Left lung (tissue), 10 donors: Measurements from ENCODE around the gene SLC38A8. TPM values are rescaled to one million over a fixed set of nuclear protein-coding genes. Genes with fewer than 3 reads are reported as not detected.
A peak's percentile ranks its signal among the peaks of the same experiment; 100 is the strongest.

Source experiments
- ATAC-seq: fragments of 200-7000 bp; cut with Tn5 transposase; one replicate; pipeline ENCODE4 v1.9.1; 2020; ENCODE audit warnings: moderate library complexity
- DNase-seq, 4 donors: peaks; one replicate each; pipeline ENCODE4 v3.0.0-alpha.2; 2013 to 2020
- H3K27ac ChIP-seq, 2 donors: fragments of 200-600 bp; sonication (generic) in 1 of 2; one replicate each; pipeline versions ENCODE4 v1.5.0 to v1.8.0; 2020 to 2021
- H3K27me3 ChIP-seq, 2 donors: fragments of 200-600 bp; sonication (generic) in 1 of 2; one replicate each; pipeline versions ENCODE4 v1.5.0 to v1.8.0; 2020 to 2021
- H3K36me3 ChIP-seq, 2 donors: fragments of 200-600 bp; sonication (generic) in 1 of 2; one replicate each; pipeline versions ENCODE4 v1.5.0 to v1.8.0; 2020 to 2021
- H3K4me1 ChIP-seq, 2 donors: fragments of 200-600 bp; one replicate each; pipeline ENCODE4 v1.8.0; 2021
- H3K4me3 ChIP-seq, 2 donors: fragments of 200-600 bp; sonication (generic) in 1 of 2; one replicate each; pipeline versions ENCODE4 v1.5.0 to v1.8.0; 2020 to 2021; ENCODE audit warnings: mild to moderate bottlenecking in 1 of 2
- H3K9me3 ChIP-seq, 2 donors: fragments of 200-600 bp; sonication (generic) in 1 of 2; one replicate each; pipeline versions ENCODE4 v1.5.0 to v1.8.0; 2020 to 2021
- CTCF ChIP-seq, 2 donors: fragments of 200-600 bp; sonication (generic) in 1 of 2; IDR thresholded peaks; one replicate each; pipeline versions ENCODE4 v1.5.0 to v1.8.0; 2021; ENCODE audit warnings: antibody characterized with exemption in 2 of 2
- intact Hi-C, 2 donors: fragments of 100-400 bp; cut with DNase I; formaldehyde crosslinking; loops; one replicate each; pipeline versions ENCODE4 v1.11.2 to v1.14.2; 2022
- polyA plus RNA-seq, 6 donors: library from polyadenylated mRNA; unstranded; fragments of 120-200 nt; gene quantifications; one replicate each; pipeline ENCODE4 v1.2.1, GENCODE V29; 2013; ENCODE audit not compliant: insufficient read length in 6 of 6
- total RNA-seq, 2 donors: library from RNA; stranded (reverse); fragmentation: NEBNext Ultra II Directional; extraction: Animal tissue kit (Norgen Biotek cat#: 25700); gene quantifications; one replicate each; pipeline ENCODE4 v1.2.1, GENCODE V29; 2021
- donor health status: DM: no; HTN: yes; CAD: no.
- donor health status: DM: no; HTN: no; CAD: no.

The SLC38A8 gene
- total and polyA plus RNA-seq, 8 donors, result 0.65 TPM; not detected in 7

- peaks cover 0 to 24% of the 10 kb centered on the region in 2 donors for H3K36me3 ChIP-seq
- H3K4me3 ChIP-seq, result no peak overlapping the region
- peaks cover 0 to 39% of the 10 kb centered on the region in 2 donors for H3K27me3 ChIP-seq
- no peaks in the 10 kb centered on the region for H3K9me3 ChIP-seq
- no peak overlapping the region for H3K27ac ChIP-seq
- intact Hi-C loops, result loop anchor here in 1 of 2 donors (5.0 to 10.0 kb wide), 2 partner anchors 94 to 216 kb away; partner anchors contain the start of gene TAF1C
- DNase-seq, result no peak
- H3K4me1 ChIP-seq, result peaks cover 0 to 6% of the 10 kb centered on the region in 2 donors
- TF ChIP-seq CTCF (IDR thresholded peaks at IDR 0.05), result no peak
- no peak for ATAC-seq
Measured at GRCh38 chr16:83968306-83968851, 74.2 kb downstream of the SLC38A8 start.

- Histone ChIP-seq H3K27me3 (peaks cover 0 to 39% of the 10 kb centered on the region in 2 donors), H3K27ac (no peak within 1 kb of the TSS), H3K9me3 (no peaks in the 10 kb centered on the region), H3K4me1 (peaks cover 0 to 6% of the 10 kb centered on the region in 2 donors), H3K4me3 (no peak within 1 kb of the TSS), H3K36me3 (peaks cover 0 to 29% of the 10 kb centered on the region in 2 donors)
- TF ChIP-seq CTCF (IDR thresholded peaks at IDR 0.05), result peak; percentile 52 to 66
- DNase-seq (peak in 2 of 4 donors; percentile 22 to 91), ATAC-seq (peak; percentile 80)
- intact Hi-C loops, result loop anchor here in 1 of 2 donors (5.0 to 10.0 kb wide), 2 partner anchors 94 to 217 kb away; partner anchors contain the start of gene TAF1C
Measured at GRCh38 chr16:83967838-83968305, 74.7 kb downstream of the SLC38A8 start, which contains the start of gene NECAB2. Gene NECAB2, plus strand, starts transcription at chr16:83968244. Its CDS starts 405 bp downstream, at chr16:83968649.

GRCh38 chr16:83967091-83967490 lies 75.5 kb downstream of the SLC38A8 start:
- peaks cover 0 to 37% of the 10 kb centered on the region in 2 donors for H3K36me3 ChIP-seq
- intact Hi-C loops, result loop anchor here in 1 of 2 donors (5.0 to 10.0 kb wide), 2 partner anchors 95 to 218 kb away; partner anchors contain the start of gene TAF1C
- DNase-seq (no peak), ATAC-seq (no peak)
- H3K9me3 ChIP-seq, result no peaks in the 10 kb centered on the region
- peaks cover 0 to 39% of the 10 kb centered on the region in 2 donors for H3K27me3 ChIP-seq
- H3K4me1 ChIP-seq, result peaks cover 0 to 6% of the 10 kb centered on the region in 2 donors
- no peak overlapping the region for H3K27ac ChIP-seq
- TF ChIP-seq CTCF (IDR thresholded peaks at IDR 0.05), result no peak
- H3K4me3 ChIP-seq, result no peak overlapping the region

GRCh38 chr16:83966153-83966696 lies 76.4 kb downstream of the SLC38A8 start:
- Histone ChIP-seq H3K4me1 (peaks cover 0 to 6% of the 10 kb centered on the region in 2 donors), H3K27ac (no peak overlapping the region), H3K36me3 (peaks cover 0 to 46% of the 10 kb centered on the region in 2 donors), H3K4me3 (no peak overlapping the region), H3K9me3 (no peaks in the 10 kb centered on the region), H3K27me3 (peaks cover 0 to 34% of the 10 kb centered on the region in 2 donors)
- intact Hi-C loops, result loop anchor here in 1 of 2 donors (5.0 to 10.0 kb wide), 2 partner anchors 96 to 219 kb away; partner anchors contain the start of gene TAF1C
- DNase-seq (no peak), ATAC-seq (no peak)
- TF ChIP-seq CTCF (IDR thresholded peaks at IDR 0.05), result no peak
